GM19463 (cell line): ENCODE data around the gene SMAD7.

Experiments used
- ATAC-seq: cut with Tn5 transposase; IDR thresholded peaks from one replicate; pipeline ENCODE4 v1.9.1; 2021; ENCODE audit warnings: mild to moderate bottlenecking, moderate library complexity; ENCODE audit not compliant: unreplicated experiment

SMAD7 gene

DNA sequence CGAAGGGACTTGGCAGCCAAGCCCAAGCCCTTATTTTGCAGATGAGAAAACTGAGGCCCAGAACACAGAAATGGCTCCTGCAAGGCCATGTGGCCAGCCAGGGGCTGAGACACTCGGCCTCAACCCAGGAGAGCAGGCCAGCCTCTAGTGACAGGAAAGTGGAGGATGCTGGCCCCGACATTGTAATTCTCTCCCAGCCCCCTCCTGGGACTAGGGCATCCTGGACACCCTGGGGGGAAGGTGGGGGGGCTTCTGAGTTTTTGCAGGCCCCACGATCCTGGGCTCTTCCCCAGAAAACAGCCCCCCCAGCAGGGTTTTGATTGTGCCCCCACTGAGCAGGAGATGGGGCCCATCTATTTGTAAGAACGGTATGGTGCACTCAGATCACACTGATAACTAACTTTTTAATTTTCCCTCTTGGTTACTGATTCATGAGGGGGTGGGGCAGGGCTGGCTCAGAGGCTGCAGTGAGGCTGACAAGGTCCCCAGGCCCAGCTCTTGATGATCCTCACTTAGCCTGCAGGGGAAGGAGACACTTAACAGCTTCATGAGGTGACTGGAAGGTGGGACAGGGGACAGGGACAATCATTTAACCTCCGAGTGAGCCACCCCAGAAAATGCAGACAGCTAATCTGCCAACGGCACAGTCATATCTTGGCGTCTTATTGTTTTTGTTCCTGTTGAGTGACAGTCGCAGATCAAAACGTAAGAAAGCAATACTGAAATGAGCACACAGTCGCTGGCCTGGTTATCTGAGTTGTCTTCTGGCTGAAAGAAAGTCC is 18.9 kb downstream of the SMAD7 start:
- peak; percentile 36 for ATAC-seq

DNA sequence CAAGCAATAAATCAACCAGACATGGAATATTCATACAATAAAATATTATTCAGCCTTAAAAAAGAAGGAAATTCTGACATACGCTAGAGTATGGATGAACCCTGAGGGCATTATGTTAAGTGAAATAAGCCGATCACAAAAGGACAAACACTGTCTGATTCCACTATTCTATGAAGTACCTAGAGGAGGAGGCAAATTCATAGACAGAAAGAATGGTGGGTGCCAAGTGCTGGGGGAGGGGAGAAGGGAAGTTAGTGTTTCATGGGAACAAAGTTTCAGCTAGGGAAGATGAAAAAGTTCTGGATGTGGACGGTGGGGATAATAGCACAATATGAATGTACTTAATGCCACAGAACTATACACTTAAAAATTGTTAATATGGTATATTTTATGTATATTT is 19.8 kb downstream of the SMAD7 start:
- ATAC-seq = no peak

DNA sequence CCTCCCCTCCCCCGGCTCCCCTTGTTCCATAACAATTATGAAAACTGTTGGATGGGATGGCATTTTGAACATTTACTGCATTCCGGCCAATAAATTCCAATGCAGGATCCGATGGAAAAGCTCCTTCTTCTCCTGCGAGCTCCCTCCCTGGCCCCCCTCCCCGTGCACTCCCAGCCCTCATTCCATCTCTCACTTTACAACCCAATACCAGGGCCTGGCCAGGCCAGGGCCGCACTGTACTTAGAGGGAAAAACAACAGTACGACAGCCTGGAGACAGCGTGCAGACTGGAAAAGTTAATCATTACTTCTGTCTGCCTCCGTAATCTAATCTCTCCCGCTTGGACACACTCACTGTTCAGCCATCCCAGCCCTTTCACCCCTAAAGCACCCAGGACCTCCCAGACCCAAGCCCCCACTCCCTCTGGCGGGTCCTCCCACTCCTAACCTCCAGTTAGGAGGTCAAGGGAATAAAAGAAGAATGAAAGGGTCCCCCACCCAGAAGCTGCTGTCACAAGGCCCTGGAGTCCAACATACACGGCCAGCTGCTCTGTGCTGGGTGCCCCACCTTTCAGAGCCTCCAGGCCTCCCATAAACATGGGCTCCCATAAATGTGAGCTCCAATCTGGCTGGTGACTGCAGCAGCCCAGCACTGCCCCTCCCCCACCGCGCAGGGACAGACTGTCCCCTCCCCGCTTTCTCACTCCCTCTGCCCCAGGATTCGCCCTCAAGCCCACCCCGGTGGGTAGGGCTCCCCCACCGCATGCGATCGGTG is 20.6 kb downstream of the SMAD7 start:
- ATAC-seq = no peak

DNA sequence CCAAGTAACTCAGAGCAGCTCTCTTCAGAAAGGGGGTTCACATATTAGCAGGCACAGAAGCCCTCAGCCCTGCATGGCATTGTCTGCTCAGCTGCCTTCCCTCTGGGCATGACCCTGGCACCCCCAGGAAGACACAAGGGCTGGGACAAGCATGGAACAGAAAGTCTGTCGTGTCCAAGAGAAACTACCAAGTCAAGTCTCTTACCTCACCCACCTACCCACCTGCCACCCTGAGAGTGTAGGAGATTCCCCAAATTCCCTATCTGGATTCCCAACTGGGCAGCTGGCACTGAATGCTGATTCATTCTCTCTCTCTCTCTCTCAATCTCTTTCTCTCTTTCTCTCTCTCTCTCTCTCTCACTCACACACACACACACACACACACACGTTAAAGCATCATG is 21.6 kb downstream of the SMAD7 start:
- ATAC-seq = no peak

DNA sequence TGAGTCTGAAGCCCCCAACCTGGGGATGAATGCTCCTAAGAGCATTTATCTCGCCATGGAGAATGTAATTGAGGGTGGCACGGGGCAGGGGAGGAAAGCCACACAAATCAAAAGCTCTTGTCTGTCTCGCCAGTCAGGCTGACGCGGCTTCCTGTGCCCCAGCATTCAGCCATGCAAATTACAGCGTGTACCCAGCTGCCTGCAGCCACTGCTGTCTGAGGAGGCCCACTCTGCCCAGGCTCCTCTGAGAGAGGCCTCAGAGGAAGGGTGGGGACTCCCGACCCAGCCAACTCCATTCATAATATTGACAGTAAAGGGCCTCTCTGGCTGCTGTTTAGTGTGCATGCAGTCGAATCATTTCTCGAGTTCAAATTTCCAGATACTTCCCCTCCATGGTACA is 22.0 kb downstream of the SMAD7 start:
- ATAC-seq = peak; percentile 79

DNA sequence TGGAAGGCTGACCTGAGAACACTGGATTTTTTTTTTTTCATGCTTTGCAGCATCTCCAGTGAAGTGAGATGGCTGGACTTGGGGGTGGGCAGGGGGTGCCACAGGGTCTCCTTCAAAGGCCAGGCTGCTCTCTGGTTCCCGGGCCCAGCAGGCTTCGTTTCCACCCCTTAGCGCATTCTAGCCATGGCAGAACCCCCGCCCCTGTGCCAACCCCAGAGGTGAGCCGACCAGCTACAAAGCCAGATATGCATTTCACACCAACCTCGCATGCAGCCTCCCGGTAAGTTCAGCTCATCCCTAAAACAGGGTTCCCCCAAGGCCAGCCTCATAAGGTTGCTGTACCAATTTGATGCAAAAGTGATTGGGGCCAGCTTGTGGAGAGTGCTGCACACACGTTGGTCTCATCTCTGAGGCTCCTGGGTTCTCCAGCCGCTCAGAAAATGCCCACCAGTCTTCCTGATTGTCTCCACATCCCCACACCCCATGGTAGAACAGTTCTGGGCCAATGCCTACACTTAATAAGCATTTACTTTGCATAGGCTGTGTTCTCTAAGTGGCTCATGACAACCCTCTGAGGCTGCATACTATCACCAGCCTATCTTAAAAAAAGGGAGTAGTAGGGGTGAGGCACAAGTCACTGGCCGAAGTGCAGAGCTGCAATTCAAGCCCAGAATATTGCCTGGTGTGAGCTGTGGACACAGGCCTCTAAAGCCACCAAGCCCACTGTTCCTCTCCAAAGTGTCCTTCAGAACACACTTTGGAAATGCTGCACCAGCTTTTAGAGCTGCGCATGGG is 23.3 kb downstream of the SMAD7 start:
- ATAC-seq = no peak

DNA sequence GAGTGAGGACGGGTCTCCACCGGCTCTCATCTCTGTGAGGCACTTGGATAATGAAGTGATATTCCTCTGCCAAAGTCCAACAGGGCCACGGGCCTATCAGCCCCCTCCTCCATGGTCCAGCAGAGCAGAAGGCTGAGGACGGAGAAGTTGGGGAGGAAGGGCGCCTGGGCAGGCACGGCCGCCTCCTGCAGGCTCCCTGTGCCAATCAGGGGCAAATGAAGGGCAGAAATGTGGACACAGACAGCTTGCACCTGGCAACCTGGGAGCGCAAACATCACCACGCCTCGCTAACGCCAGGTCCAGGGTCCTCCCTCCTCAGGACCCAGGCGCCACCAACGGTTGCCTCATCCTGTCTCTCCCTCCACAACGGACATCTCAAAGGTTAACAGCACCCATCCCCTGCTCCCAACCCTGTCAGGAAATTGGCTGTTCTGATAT is 24.3 kb downstream of the SMAD7 start:
- ATAC-seq = no peak

DNA sequence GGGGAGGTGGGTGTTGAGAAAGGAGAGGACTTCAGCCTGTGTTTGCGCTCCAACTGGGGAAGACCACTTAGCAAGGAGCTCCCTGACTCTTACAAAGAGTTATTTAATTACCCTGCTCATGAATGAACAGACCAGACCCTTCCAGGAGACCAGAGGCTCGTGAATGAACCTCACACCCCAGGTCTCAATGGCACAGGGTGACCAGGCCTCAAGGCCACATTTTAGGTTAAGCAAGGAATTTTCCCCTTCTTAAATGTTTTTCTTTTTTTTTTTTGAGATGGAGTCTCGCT is 25.3 kb downstream of the SMAD7 start:
- no peak for ATAC-seq

DNA sequence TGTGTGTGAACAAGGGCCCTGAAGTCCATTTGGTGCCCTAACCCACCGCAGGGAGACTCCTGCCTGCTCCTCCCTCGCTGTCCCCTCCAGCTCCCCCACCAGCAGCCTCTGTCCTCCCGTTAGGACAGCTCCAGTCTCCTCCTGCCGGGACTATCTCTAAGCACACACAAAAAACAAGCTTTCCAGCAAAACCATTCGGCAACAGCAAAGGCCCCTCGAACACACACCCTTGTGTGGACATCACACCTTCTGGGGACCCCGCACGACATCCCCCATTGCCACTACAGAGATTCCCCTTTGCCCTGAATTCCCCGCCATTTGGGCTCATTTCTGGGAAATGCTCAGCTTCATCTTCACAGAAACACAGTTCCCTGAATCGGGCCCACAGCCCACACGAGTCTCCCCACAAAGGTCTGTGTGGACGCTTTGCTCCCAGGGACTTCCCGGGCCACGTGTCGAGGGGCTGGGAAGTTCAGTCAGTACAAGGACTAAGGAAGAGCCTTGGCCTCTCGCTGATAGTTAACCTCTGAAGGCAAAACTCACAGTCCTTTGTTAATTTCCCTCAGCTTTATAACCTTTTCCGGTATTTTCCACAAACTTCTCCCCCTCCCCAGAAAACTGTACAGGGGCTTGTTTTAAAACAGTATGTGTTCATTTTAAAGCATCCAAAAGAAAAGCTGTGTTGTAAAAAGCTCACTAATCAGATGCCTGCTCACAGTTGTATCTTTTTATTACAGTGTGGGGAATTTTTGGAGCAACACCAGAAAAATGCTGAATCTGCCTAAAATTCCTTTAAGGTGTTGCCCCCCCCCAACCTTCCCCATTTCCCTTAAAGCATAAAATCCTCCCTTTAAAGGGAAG is 25.9 kb downstream of the SMAD7 start:
- no peak for ATAC-seq

DNA sequence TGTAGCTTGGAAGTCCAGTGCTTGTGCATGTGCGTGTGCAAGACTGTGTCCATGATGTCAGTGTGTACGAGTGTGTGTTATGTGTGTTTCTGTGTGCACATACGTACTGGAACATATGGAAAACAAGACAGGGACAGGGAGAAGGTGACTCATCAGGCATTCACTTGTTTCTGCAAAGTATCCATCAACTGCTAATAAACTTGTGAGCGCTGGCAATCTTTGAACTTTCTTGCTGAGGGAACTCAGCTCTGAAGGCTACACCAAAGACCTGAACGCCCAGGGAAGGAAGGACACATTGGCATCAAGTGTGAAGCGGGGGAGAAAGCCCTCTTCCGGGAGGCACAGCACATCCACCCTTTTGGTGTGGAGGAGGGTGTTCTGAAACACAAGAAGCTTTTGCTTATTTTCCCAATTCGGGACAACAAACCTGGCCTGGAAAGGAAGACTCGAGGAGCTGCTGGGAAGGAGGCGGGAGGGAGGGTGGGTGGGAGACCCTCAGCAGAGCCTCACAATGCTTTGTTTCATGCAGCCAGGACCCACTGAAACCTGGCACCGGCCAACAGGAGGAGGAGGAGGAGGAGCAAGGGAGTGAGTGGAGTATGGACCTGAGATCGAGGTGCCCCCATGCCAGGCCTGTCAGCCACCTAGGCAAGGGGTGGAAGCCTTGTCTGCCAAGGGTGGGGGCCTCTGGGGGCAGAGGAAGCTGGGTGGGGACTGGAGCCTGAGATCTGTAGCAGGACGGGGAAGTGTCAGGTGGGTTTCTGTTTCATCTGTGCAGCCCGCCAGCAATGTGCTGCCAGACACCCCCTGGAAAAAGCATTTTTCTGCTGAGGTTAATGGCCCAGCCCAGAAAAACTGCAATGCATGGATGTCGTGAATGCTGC is 26.8 kb downstream of the SMAD7 start:
- ATAC-seq = no peak

DNA sequence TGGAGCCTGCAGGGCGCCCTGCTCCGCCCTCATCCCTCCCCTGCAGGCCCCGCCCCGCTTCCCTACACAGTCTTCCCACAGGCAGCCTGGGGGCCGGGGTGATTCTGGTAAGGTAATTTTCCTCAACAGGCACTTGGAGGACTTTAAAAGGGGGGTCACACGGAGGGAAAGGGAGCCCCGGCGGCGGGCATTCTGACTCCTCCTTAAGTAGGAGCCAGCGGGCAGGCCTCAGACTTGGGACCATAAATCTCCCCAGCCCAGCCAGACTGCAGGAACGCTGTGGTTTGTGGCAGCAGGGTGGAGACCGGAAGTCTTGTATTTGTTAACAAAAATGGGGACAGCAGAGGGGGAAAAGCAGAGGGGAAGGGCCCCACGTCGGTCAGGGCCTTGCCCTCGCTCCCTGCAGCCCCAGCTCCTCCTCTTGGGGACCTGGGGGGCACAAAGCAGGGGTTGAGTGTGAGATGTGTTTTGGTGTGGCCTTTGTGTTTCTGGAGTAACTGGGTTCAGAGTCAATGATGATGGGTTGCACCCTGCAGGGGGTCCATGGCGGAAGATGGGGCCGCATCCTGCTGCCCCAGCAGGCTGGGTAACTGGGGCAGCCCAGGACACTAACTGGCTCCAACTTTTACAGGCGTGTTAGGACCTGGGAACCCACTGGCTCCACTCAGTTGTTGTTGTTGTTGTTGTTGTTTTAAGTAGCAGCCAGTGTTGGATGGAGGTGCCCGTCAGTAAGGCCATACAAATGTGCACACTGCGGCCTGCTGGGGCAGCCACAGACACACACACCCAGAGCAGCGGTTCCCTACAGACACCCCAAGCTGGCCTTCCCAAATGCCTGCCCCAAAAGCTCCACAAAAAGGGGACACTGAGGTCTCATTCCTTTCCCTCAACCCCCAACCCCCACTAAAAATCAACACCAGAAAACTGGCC is 27.7 kb downstream of the SMAD7 start:
- ATAC-seq = no peak

DNA sequence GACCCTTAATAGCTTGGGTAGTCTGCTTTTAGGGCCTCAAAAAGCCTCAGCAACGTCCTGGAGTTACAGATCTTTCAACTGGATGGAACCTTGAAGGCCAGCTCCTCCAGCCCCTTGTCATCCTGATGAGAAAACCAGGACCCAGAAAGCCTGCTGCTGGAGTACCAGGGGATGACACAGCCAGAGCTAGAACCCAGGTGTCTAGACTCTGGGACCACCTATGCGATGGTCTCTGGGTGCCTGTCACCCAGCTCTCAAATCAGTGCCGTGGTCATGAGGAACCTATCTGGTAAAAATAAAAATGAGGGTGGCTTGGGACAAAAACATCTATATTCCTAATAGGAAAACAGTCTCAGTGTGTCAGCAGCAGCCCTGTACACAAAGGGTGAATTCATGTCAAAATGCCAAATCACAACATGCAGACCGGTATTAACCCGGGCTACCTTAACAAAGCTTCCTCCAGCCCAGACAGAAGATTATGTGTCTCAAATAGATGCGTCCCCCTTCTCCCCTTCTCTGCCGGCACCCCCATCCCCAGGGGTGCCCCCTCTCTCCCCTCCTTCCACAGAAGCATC is 28.5 kb downstream of the SMAD7 start:
- no peak for ATAC-seq

DNA sequence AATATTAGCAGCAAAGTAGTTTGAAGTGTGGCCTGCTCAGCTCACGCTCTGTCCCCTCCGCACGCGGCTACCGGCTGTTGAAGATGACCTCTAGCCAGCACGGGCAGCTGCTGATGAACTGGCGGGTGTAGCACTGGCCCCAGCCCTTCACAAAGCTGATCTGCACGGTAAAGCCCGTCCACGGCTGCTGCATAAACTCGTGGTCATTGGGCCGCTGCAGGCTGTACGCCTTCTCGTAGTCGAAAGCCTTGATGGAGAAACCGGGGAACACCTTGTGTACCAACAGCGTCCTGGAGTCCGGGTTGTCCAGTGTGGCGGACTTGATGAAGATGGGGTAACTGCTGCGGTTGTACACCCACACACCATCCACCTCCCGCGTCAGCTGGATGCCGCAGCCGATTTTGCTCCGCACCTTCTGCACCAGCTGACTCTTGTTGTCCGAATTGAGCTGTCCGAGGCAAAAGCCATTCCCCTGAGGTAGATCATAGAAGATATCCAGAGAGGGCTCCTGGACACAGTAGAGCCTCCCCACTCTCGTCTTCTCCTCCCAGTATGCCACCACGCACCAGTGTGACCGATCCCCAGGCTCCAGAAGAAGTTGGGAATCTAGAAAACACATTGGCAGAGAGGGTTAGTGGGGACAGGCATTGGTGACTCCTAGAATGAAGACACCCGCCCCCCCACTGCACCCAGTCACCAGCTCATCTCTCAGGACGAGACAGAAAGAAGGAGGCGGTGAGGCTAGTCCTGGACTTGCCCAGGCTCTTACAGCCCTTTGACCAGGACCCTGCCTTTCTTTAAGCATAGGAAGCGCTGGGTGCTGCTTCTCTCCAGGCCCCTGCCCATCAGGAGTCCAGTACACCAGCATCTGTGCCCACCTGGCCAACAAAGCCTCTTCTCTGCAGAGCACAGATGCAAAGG is 29.2 kb downstream of the SMAD7 start:
- ATAC-seq = no peak

DNA sequence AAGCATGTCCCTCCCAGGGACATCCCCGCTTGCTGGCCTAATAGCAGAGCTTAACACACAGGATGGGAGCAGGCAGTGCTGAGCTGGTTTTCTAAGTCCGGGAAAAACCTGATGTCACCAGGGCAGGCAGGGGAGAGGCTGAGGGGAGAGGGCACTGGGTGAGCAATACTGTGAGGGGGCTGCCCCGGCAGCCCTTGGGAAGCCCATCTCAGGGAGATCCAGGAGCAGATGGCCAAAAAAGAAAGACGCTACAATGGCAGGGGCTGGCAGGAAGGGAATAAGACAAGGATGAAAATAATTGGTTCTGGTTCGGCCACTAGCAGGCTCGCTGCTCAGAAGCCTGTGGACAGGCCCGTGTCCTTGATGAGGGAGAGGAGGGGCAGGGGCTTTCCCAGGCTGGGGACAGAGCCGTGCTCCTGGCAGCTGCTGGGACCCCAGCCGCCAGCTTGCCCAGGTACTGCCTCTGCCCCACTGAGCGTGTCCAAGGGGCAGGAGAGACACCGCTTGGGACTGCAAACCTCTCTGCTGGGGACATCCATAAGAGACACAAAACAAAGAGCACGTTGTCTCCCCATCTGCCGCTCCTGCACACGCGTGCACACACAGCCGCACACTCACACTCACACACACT is 30.2 kb downstream of the SMAD7 start:
- ATAC-seq = no peak

DNA sequence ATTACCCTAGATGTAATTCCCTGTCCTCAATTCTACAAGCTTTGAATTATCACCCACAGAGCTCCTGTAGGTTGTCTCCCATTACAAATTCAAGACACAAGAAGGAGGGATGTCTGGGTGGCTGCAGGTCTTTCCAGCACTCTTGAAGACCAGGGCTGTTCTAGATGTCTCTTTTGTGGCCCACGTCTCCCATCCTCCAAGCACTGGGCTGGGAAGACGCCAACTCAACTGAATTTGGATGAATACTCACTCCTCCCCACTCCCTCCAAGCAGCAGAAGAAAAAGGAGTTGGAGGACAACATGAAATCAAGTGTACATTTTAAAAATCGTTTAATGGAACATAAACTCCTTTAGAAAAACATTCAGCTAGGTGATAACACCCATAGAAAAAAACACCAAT is 31.2 kb downstream of the SMAD7 start:
- no peak for ATAC-seq

DNA sequence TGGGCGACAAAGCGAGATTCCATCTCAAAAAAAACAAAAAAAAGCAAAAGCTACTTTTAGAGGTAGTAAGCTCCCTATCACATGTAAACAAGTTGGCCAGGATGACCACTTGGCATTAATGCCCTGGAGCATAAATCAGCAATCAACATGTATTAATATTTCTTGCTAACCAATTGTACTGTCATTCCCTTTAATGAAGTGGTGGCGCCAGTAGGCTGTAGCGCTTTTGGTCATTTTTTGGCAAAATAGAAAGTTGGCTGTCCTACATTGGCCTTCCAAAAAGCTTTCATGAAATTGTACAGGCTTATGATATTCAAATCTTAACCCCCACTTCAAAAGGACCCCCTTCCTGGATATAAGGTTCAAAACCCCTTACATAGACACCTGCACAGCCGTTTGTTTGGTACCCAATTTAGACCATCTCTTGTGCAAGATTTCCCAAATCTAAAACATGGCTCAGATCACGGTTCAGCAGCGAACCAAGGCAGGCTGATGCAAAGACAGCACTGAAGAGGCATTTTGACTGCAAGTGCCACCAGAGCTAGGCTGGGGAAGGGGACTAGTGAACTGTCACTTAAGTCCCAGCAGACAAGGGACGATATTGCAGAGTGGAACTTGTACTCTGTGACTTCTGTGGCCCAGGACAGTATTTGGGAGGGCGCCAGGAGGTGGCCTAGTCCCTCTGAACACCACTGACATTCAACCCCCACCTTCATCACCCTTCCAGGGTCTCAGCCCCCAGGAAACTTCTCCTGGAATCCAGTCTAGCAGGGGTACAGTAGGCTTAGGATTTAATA is 31.9 kb downstream of the SMAD7 start:
- no peak for ATAC-seq
